ENCODE results near the gene EME1.
"Not testable (repeated sequence)": the region's sequence is repeated elsewhere in the genome, so short reads cannot be mapped to it uniquely, and the experiment has no call there.

The EME1 gene

DNA sequence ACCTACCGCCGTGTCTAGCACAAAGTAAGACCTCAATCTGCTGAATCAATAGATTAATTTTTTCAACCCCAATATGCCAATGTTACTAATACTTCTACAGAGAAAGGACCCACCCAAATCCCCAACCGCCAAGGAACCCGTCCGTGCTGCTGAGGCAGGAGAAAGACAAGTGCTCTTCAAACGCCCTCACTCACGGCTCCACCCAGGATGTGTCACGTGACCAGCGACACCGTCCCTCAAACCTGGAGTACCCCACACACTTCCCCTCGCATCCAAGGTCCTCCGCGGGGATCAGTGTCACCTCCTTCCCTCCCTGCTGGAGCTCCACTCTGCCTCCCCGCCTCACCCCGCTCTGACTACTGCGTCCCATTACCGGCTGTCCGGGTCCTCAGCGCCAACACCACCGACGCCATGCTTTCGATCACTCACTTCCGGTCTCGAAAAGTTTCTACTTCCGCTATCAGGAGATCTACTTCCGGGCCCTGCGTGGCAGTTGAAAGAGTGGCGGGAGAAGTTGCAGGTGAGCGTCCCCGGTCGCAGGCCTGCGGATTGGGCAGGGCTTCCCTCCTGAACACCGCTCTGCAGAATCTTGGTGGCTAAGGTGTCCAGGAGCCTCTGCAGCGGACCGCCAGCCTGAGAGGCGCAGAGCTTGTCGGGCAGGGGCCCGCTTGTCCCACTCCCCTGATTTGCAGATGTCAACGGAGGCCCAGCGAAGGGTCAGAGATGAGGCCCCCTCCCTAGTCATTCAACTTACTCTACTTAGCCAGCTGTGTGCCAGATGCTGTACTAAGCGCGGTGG is at the start of gene EME1, which contains the start of gene MRPL27:
Gene EME1, plus strand, starts transcription at position 472 of the 799 bp plus-strand sequence. CDS start 1,980 bp downstream, outside the sequence.
Gene MRPL27, minus strand, starts transcription at position 427 of the 799 bp plus-strand sequence. Its CDS starts 14 bp downstream, at position 413.
- DNase-seq = peak; percentile 88

GRCh38 chr17:50325906-50326305 is 47.1 kb upstream of the EME1 start:
- DNase-seq = no peak

- DNase-seq = no peak
These were observed 46.1 kb upstream of the EME1 start for GRCh38 chr17:50326831-50327364.

DNA sequence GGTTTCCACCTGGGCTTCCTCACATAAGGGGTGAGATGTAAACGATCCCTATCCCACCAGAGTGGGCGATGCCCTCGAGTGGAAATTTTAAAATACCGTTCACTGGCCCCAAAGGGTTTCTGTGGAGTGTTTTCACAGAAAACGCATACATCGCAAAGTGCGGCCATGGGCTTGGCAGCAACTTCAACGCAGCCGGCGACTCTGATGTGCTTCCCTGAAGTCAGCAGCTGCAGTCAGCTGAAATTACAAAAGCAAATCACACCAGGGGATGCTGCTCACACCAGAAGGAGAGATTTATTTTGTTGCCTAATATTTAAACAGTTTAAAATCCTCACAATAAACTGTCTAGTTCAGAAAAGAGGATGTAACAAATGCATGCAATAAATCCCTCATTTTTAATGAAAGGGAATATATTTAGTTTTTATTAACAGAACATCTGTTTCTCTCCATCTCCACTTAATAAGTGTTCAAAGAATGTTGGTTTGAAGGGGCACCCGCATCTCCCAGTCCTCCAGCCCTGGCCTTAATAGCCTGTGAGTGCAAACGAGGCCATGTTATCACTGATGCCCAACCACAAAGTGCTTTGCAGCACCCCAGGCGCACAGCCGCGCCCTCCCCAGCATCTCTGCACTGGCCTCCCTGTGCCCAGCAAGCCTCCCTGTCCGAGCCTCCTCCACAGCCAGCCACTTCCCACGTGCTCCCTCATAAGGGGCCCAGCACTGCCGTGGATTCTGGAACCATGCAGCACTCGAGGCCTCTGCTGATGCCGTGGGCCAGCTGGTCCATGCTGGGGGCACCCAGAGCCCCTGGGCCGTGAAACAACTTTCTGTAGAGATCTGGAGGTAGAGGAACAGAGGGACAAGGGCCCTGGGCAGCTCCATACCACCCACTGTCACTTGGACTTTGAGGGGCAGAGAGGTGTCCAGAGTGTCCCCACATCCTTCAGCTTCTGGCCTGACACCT is 44.4 kb upstream of the EME1 start:
- no peak for DNase-seq

DNA sequence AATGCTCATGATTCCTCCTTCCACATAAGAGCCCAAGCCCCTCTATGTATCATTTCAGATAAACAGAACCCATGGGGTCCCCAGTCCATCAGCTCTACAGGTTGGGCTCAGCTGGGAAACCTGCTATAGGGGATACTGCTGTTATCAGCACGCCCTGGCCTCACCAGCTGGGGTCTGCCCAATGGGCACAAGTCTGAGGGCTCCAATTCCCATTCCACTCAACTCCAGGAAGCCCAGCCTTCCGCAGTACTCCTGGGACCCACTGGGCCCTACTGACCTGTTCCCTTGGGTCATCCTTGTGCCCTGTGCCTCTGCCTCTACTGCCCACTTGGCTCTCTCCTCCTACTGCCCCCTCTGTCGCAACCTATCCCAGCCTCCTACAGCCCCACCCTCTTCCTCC is 43.3 kb upstream of the EME1 start:
- DNase-seq = no peak

DNA sequence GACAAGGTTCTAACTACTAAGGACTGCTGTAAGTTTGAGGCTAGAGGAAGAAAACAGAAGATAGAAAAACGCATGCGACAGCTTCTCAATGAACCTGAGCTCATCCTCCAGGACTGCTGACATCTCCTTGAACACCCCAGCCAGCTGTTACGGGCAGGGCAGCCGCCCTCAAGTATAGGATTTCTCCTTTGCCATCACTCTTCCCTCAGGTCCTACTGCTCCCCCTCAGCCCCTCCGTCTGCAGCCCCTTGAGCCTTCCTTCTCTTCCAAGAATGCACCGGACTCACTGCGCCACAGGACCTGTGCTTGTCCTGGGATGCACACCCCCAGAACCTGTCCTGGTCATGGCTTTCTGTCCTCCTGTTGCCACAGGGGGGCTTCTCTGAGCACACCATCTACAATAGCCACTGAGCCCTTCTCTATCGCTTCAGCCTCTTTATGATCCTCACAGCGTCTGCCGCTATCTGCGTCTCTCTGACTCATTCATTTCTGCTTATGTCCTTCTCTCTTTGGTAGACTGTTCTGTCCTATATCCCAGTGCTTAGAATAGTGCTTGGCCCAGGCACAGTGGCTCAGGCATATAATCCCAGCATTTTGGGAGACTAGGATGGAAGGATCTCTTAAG is 42.8 kb upstream of the EME1 start:
- no peak for DNase-seq

GRCh38 chr17:50331085-50331791 is 41.8 kb upstream of the EME1 start:
- DNase-seq = no peak

DNA sequence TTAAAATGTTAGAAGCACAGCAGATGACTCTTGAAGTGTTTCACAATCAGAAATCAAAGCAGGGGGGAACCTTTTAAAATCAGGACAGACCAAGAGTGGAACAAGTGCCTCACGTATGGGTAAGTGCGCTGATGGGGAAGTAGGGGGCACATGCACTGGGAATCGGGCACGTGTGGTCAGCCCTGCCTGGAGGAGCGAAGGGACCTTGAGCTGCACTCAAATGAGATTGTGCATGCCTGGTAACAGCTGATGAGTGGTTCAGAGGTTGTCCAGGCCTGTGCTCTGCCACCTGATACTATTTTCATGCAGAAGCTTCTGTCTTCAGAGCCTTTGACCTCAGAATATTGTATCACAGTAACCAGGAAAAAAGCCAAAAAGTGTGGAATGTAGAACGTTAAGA is 40.8 kb upstream of the EME1 start:
- no peak for DNase-seq

DNA sequence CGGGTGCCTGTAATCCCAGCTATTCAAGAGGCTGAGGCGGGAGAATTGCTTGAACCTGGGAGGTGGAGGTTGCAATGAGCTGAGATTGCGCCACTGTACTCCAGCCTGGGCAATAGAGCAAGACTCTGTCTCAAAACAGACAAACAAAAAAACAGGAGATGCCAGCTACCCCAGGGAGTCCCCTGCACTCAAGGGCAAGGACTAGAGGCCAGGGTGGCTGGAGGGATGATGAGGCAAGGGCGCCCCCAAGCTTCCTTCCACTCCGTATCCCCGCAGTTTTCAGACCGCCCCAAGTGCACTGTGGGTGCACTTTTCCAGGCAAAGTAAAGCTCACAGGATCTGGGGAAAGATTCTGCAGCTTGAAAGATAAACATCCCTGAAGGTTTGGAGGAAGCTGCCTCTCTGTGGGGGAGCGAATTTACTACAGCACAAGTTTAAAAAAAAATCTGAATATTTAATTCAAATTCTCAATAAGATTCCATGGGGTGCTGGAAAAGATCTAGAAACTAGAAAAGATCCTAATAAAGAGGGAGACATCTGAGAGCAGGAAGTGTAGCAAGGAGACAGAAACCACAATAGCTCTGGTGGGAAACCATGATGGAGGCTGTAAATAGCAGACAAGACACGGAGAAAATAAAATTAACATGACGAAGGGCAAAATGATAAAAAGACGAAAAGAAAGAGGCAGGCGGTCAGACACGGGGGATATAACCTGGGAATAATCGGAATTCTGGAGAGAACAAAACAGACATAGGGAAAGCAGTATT is 39.6 kb upstream of the EME1 start:
- DNase-seq = not testable (repeated sequence)

GRCh38 chr17:50337956-50338355 is 35.1 kb upstream of the EME1 start:
- DNase-seq = no peak

- DNase-seq = no peak
These were observed 34.4 kb upstream of the EME1 start for GRCh38 chr17:50338645-50339044.

GRCh38 chr17:50339381-50339780 is 33.6 kb upstream of the EME1 start:
- no peak for DNase-seq

DNA sequence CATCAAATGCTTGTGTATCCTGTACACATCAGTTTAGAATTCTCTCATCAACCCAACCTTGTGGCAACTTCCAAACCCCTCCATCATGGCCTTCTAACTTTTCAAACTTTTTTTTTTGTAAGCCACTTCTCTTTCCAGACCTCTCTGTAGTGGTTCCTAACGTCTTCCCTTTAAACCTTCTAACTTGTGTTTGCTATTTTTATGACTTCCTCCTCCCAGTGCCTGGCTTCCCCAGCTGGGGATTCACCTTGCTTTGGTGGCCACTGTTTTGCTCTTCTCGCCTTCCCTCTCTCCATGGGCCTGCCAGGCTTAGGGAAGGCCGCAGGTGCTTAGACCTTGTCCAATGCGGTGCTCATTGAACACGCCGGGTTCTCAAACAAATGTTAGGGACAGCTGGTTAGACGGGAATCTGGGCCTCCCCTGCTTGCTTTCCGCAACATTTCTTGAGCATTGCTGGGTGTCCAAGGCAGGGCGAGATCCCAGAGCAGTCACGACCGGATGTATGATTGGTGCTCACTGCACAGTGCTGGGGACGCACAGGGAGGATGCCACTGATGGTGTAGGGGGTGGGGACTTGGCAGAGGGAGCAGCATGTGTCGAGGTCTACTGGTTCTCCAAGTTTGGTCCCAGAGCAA is 28.2 kb upstream of the EME1 start:
- no peak for DNase-seq

DNA sequence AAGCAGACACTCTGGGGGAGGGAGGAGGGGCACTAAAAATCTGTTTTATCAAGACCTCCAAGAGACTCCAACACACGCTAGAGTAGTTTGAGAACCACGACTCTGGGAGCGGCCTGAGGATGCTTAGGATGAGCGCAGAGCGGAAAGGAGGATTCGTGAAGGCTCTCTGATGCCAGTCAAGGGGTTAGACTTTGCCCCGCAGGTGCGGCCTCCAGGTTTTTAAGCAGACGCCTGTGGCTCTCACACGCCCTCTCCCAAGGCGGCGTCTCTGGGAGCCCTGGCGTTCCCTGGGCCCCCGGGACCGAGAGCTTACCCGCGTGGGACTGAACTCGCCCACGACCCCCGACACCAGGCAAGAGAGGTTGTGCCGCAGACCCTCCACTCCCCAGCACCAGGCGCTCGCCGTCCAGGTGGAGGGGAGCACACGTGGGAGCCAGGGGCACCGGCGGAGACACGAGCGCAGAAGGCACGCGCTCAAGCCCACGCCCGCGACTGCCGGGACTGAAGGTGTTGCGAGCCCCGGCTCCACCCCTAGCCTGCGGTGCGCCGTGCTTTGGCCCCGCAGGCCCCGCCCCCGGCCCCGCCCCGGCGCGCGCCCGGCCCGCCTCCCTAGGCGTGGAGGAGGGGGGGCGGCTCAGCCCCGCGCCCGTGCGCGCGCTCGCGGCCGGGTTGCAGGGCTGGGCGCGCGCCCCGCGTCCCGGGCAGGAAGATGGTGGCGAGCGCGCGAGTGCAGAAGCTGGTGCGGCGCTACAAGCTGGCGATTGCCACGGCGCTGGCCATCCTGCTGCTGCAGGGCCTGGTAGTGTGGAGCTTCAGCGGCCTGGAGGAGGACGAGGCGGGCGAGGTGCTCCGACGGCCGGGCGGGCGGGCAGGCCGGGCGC is 27.4 kb upstream of the EME1 start, which contains the start of gene XYLT2:
Gene XYLT2, plus strand, starts transcription at position 695 of the 881 bp plus-strand sequence. Its CDS starts 15 bp downstream, at position 710.
- DNase-seq = peak; percentile 89

GRCh38 chr17:50346313-50347116 is 26.5 kb upstream of the EME1 start:
- peak; percentile 12 for DNase-seq

DNA sequence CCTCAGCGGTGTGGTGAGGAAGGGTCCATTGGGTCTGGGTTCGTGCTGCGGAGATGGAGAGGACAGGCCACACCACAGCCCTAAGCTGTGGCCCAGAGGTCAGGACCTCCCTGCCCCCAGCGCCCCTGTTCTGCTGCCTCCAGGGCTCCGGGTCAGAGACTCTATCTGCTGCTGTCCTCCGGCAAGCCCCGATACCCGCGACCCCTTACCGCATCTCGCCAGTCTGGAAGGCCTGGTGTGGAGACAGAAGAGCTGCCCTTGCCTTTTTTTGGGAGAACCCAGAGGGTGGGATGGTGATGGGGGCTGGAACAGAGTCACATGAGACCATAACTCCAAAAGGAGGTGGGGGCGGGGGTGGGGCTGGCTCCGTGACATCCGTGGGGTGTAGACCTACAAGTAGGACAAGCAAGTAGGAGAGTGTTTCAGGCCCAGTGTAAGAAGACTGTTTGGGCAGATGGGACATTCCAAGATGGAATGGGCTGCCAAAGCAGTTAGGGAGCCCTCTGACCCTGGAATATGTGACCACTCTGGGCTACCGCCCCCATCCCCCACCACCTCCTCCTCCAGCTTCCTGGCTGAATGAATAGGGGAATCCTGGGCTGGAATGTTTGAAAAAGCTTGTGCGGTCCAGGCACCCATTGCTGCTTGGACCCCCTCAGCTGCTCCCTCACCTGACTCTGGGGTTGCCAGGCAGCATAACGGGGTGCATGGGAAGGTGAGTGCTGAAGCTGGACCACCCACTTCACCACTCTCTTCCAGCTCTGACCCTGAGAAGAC is 25.7 kb upstream of the EME1 start:
- no peak for DNase-seq

DNA sequence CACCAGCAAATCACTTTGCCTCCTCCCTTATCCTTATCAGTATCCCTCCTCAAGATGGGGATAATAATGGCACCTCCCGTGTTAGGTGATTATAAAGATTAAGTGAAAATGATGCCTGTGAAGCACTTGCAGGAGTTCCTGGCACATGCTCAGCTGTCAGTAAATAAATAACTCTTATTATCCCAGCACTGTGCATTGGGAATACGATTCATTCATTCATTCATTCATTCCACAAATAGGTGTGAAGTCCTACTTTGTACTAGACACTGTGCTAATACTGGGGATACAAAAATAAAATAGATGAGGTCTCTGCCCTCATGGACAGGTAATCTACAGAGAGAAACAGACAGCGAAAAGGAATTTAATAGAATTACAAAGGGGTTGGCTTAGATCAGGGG is 25.1 kb upstream of the EME1 start:
- no peak for DNase-seq
